Colonic mucosa (tissue), 4 donors: Measurements from ENCODE around the gene EDC3. TPM values are rescaled to one million over a fixed set of nuclear protein-coding genes. Genes with fewer than 3 reads are reported as not detected.
A peak's percentile ranks its signal among the peaks of the same experiment; 100 is the strongest.

Experiments used
- DNase-seq: peaks from one replicate; pipeline ENCODE4 v3.0.0-alpha.2; 2020
- H3K27ac ChIP-seq: fragments of 200-600 bp; one replicate; pipeline ENCODE4 v1.8.0; 2021
- H3K27me3 ChIP-seq: fragments of 200-600 bp; one replicate; pipeline ENCODE4 v1.8.0; 2021
- H3K36me3 ChIP-seq: fragments of 200-600 bp; one replicate; pipeline ENCODE4 v1.8.0; 2021
- H3K4me1 ChIP-seq: fragments of 200-600 bp; one replicate; pipeline ENCODE4 v1.8.0; 2021; ENCODE audit warnings: mild to moderate bottlenecking
- H3K4me3 ChIP-seq: fragments of 200-600 bp; one replicate; pipeline ENCODE4 v1.8.0; 2021
- H3K9ac ChIP-seq, 2 donors: one replicate each; pipeline ENCODE4 v1.7.0; 2013; ENCODE audit warnings: control low read depth in 2 of 2, low read depth in 2 of 2, low read length in 2 of 2
- H3K9me3 ChIP-seq: fragments of 200-600 bp; one replicate; pipeline ENCODE4 v1.8.0; 2021
- CTCF ChIP-seq: fragments of 200-600 bp; IDR thresholded peaks from one replicate; pipeline ENCODE4 v1.8.0; 2022; ENCODE audit warnings: antibody characterized with exemption, mild to moderate bottlenecking
- intact Hi-C: fragments of 100-400 bp; cut with DNase I; formaldehyde crosslinking; loops from one replicate; pipeline ENCODE4 v1.14.1; 2022
- total RNA-seq, 2 donors: library from RNA; stranded (reverse); fragmentation: NEBNext Ultra II Directional in 1 of 2; extraction: Animal tissue kit (Norgen Biotek cat#: 25700) in 1 of 2; gene quantifications; one replicate each; pipeline ENCODE4 v1.2.1, GENCODE V29; 2021
- donor health status: healthy.
- donor health status: DM: no; HTN: no; CAD: no.
- donor health status: DM: no; HTN: no; CAD: no.

The EDC3 gene
- total RNA-seq, 2 donors from 2014 or later, result 21.3 to 32.7 TPM

GRCh38 chr15:74648051-74648842 is 47.6 kb downstream of the EDC3 start:
- Histone ChIP-seq H3K4me1 (peaks cover 4% of the 10 kb centered on the region), H3K9ac (no peak overlapping the region), H3K27me3 (no peaks in the 10 kb centered on the region), H3K4me3 (no peak overlapping the region), H3K9me3 (no peaks in the 10 kb centered on the region), H3K36me3 (peaks cover 5% of the 10 kb centered on the region), H3K27ac (no peak overlapping the region)
- no peak for TF ChIP-seq CTCF
- intact Hi-C loops, result no loop called here
- no peak for DNase-seq

- peaks cover 4% of the 10 kb centered on the region for H3K4me1 ChIP-seq
- DNase-seq, result no peak
- TF ChIP-seq CTCF, result no peak
- no peak overlapping the region for H3K4me3 ChIP-seq
- no peaks in the 10 kb centered on the region for H3K9me3 ChIP-seq
- peaks cover 5% of the 10 kb centered on the region for H3K36me3 ChIP-seq
- no peak overlapping the region for H3K9ac ChIP-seq
- intact Hi-C loops, result no loop called here
- no peaks in the 10 kb centered on the region for H3K27me3 ChIP-seq
- H3K27ac ChIP-seq, result no peak overlapping the region
Observed at GRCh38 chr15:74646480-74646879, 49.3 kb downstream of the EDC3 start.

GRCh38 chr15:74643665-74644204 is 52.1 kb downstream of the EDC3 start:
- intact Hi-C loops, result no loop called here
- no peak overlapping the region for H3K4me3 ChIP-seq
- peak overlapping the region; percentile 2 to 36 for H3K9ac ChIP-seq
- peaks cover 4% of the 10 kb centered on the region for H3K4me1 ChIP-seq
- no peak overlapping the region for H3K27ac ChIP-seq
- TF ChIP-seq CTCF, result no peak
- H3K9me3 ChIP-seq, result no peaks in the 10 kb centered on the region
- peaks cover 3% of the 10 kb centered on the region for H3K36me3 ChIP-seq
- no peak for DNase-seq
- no peaks in the 10 kb centered on the region for H3K27me3 ChIP-seq

GRCh38 chr15:74642734-74643664 is 52.8 kb downstream of the EDC3 start:
- H3K27me3 ChIP-seq, result no peaks in the 10 kb centered on the region
- H3K9me3 ChIP-seq, result no peaks in the 10 kb centered on the region
- peaks cover 4% of the 10 kb centered on the region for H3K4me1 ChIP-seq
- H3K36me3 ChIP-seq, result peaks cover 3% of the 10 kb centered on the region
- H3K4me3 ChIP-seq, result no peak overlapping the region
- no peak for DNase-seq
- intact Hi-C loops, result no loop called here
- H3K9ac ChIP-seq, result peak overlapping the region; percentile 4 to 36
- TF ChIP-seq CTCF, result no peak
- no peak overlapping the region for H3K27ac ChIP-seq

- intact Hi-C loops, result no loop called here
- no peak for DNase-seq
- Histone ChIP-seq H3K9me3 (no peaks in the 10 kb centered on the region), H3K4me1 (peaks cover 4% of the 10 kb centered on the region), H3K27ac (no peak overlapping the region), H3K9ac (peak overlapping the region in 1 of 2 donors; percentile 41), H3K27me3 (no peaks in the 10 kb centered on the region), H3K36me3 (peaks cover 3% of the 10 kb centered on the region), H3K4me3 (no peak overlapping the region)
- TF ChIP-seq CTCF, result no peak
Observed at GRCh38 chr15:74642348-74642733, 53.5 kb downstream of the EDC3 start.
